Cerebellar nuclear complex (tissue), 1 donor: Measurements from ENCODE around the gene RNMT.
"Not testable (repeated sequence)": the region's sequence is repeated elsewhere in the genome, so short reads cannot be mapped to it uniquely, and the experiment has no call there.

Experiments
- DNase-seq, 2 experiments: peaks; one replicate each; lab custom pipeline; 2025; lab: John Stamatoyannopoulos, UW

Gene RNMT

DNA sequence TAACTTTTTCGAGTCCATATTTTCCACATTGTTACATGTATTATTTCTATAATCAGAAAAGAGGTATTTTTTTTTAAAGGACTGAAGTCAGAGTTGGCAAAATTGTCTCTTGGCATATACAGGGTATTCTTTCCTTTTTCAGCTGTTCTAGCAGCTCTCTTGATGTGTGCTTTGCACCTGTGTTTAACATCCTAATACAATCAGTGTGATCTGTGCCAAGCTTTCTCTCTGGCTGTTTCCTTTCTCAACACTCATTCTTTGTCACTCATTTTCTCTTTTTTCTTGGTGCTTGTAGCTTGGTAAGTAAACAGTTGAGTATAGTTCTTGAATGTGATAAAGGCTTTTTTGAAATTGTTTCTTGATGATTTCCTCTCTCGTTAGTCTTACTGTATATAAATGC, 9.2 kb downstream of the RNMT start:
- DNase-seq: no peak

DNA sequence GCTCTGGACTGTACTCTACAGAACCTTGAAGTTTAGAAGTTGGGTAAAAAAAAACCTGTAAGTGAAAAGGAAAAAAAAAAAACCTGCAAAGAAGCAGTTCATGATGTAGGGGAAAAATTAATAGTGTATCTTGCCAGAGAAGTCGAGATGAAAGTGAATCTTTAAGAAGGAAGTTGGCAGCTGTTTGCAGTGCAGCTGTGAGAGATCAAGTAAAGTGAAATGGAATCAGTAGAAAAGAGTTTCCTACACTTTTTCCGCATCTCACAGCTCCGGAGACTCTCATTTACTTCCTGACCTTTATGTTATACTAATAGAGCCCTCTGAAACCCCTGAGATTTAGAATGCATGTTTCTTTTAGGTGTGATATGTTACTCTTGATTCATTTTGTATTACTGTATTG, 19.2 kb downstream of the RNMT start:
- DNase-seq: no peak

DNA sequence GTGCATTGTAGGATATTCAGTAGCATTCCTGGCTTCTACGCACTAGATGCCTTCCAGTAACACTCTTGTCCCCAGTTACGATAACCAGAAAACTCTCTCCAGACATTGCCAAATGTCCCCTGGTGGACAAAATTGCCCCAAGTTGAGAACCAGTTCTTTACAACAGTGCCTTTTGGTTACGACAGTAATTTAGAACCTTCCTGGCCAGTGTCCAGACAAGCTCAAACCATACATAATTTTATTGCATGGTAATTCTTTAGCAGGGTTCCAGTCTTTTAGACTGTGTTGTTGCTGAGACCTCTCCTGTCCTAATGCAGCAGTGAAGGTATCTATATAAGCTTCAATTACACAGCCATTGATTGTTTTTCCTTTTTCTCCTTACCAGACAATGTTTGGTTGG, 20.2 kb downstream of the RNMT start:
- no peak for DNase-seq

DNA sequence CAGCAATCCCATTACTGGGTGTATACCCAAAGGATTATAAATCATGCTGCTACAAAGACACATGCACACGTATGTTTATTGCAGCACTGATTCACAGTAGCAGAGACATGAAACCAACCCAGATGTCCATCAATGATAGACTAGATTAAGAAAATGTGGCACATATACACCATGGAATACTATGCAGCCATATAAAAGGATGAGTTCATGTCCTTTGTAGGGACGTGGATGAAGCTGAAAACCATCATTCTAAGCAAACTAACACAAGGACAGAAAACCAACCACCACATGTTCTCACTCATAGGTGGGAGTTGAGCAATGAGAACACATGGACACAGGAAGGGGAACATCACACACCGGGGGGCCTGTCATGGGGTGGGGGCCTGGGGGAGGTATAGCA, 25.1 kb downstream of the RNMT start:
- not testable (repeated sequence) for DNase-seq

DNA sequence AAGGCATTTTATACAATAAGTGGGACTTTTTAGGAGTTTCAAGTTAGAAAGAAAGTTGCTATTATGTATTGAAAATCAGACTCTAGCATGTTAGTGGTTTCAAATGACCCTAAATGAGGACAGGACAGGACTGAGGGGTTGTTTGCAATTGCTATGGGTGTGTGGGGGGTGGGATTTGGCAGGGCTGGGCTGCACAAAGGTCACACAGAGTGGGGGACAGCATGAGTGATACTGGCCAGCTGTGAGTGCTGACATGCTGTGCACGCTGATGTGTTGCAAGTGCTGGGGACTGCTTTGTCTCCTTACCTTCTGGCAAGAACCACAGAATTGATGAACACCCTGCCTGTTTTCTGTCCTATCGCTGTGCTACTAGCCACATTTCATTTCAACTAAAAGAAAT, 29.8 kb downstream of the RNMT start:
- DNase-seq: no peak

DNA sequence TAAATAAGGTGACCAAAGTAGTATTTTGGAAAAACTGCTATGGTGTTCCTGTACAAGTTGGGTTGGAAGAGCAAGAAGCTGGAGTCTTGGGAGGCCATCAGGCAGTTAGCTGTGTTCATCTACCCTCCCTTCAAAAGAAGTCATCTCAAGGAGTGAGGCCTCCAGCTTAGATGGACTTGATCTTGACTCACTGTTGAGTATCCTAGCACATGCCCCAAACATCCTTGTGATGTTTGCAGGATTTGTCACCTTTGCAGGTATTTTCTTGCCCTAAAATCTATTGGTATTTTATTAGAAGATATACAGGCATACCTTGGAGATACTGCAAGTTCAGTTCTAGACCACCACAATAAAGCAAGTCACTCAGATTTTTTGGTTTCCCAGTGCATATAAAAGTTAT, 30.2 kb downstream of the RNMT start:
- DNase-seq: no peak

DNA sequence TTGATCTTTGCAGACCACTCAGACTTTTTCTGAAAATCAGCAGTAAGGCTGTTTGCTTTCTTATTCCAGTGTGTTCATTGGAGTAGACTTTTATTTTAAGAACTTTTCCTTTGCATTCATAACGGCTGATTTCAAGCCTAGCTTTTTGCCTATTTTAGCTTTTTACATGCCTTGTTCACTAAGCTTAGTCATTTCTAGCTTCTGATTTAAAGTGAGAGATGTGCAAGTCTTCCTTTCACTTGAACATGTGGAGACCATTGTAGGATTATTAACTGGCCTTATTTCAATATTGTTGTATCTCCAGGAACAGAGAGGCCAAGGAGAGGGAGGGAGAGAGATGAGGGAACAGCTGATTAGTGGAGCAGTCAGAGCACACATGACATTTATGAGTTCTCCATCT, 32.1 kb downstream of the RNMT start:
- no peak for DNase-seq

DNA sequence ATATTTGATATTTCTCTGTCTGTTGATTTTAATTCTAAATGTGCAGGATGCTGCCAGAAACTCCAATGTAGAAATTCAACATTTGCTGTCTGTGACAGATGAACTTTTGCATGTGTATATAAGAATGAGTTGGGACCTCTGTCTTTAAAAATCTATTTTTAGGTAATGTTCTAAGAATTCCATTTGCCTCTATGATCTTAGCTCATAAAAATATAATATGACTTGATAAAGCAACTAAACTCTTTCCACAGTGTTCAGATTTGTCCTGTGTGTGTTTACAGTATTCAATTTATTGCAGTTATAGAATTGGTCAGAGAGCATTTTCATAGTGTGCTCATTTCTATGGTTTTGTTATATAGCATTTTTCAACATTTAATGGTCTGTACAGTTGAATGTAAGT, 33.6 kb downstream of the RNMT start:
- no peak for DNase-seq

DNA sequence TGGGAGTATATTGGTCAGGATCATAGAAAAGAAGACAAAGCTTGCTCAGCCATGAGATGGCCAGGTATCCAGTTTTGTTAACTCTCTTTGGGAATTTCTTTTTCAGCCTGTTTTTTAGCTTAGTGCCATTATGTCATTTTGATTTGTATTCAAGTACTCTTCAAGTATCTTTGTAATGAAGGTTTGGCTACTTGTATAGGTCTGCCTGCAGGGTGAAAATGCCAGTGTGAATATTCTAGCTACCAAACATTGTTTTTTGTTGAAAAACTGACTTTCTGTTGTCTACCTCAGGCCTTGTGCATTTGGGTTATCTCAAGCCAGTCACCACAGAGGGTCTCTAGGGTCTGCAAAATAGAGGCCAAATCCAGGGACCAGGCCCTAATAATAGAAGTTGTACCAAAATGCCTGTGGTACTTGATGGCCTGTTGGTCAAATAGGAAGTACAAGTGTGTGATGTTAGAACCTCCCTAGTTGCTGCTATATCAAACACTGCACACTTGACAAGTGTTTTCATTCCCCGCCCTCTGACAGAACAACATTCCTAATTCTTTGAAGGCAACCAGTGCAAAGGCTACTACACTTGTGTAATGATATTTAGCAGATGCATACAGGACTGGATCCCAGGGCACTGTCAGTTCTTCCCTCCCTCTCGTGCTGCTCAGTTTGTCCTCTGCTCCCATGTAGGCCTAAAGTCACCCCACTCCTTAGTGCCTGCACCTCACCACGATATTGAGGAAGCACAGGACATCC, 36.4 kb downstream of the RNMT start:
- DNase-seq: no peak

DNA sequence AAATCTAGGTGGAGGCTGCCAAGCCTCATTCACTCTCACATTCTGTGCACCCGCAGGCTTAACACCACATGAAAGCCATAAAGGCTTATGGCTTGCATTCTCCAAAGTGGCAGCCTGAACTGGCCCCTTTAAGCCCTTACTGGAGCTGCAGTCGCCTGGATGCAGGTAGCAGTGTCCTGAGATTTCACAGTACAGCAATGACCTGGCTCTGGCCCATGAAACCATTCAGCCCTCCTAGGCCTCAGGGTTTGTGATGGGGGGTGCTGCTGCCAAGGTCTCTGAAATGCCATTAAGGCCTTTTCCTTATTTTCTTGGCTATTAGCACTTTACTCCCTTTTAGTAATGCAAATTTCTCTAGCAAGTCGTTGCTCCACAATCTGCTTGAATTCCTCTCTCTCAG, 48.6 kb downstream of the RNMT start:
- DNase-seq: no peak

DNA sequence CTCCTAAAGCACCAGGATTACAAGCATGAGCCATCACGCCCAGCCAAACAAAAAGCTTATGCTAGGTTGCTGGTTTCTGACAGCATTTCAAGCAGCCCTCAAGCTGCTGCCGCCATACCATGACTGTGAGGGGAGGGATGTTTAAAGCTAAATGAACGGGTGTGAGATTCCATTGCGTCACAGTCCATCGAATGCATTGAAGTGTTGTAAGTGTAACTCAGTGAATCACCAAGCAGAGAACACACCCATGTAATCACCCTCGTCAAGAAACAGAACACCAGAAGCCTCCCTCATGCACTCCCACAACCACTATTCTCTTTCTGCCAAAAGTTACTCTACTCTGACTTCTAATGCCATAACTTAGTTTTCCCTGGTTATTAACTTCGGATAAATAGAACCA, 64.7 kb downstream of the RNMT start:
- no peak for DNase-seq

DNA sequence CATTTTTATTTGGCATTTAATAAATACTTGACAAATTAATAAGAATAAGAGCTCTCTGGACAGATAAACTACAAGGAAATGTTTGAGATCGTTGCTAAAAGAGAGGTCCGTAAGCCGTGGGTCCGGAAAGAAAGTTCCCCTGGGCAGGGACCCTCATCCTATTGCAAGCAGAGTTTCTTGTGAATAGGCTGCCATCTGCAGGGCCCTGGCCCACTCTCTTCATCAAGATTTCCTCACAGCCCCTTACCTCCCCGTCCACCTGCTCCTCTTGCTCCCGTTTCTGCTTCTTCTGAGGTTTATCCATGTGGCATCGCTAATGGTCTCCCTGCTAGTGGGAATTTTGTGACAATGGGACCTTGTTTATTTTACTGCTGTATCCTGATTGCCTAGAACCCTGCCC, 67.3 kb downstream of the RNMT start:
- no peak for DNase-seq

DNA sequence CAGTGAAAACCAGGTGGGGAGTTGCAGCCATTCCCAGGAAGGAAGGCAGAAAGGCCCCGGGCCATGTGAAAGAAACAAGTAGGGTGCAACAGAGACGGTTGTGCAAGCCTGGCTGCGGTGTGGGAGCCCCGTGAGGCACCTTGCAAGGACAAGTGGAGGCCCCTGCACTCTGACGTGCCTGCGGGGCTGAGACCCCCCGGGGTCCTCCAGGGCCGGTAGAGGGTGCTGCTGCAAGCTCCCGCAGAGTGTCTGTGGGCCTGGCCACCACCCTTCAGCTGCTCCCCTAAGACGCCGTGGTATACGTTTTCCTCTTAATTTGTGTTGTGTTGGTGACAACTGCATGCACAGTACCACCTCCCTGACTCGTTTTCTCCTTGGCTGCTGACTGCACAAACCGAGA, 70.0 kb downstream of the RNMT start:
- no peak for DNase-seq

DNA sequence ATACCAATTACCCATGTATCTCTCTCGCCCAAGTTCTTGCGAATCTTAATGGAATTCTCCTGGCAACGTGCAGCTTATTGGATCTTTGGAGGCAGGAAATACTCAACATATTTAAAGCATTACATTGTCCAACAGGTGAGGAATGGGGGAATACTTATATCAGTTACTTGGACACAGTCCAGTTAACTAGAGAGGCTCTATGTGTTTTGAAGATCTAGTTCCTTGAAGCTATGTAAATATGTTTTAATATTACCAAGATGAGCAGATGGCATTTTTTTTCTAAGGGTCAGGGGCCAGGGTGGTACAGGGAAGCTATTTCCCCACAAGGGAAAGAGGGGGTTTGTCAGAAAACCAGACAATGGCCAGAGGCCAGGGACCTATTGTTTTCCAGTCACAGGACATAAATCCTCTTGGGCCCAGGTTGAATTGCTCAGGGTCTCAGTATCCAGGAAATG, 70.7 kb downstream of the RNMT start:
- DNase-seq: no peak

DNA sequence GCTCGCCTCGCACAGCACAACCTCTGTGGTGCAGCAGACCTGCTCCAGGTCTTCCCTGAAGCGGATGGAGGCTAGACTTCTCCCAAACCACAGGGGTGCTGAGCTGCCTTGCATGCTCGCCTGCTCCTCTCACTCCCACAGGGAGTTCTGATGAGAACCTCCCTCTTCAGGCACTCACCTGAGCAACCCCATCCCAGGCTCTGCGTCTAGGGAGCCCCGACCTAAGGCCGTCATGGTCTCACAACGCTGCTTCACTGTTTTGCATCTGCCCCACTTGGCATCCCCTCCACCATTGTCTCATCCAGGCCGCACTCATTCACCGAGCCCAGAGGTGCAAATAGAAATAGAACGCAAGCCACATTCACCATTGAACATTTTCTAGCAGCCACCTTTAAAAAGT, 72.9 kb downstream of the RNMT start:
- DNase-seq: no peak

DNA sequence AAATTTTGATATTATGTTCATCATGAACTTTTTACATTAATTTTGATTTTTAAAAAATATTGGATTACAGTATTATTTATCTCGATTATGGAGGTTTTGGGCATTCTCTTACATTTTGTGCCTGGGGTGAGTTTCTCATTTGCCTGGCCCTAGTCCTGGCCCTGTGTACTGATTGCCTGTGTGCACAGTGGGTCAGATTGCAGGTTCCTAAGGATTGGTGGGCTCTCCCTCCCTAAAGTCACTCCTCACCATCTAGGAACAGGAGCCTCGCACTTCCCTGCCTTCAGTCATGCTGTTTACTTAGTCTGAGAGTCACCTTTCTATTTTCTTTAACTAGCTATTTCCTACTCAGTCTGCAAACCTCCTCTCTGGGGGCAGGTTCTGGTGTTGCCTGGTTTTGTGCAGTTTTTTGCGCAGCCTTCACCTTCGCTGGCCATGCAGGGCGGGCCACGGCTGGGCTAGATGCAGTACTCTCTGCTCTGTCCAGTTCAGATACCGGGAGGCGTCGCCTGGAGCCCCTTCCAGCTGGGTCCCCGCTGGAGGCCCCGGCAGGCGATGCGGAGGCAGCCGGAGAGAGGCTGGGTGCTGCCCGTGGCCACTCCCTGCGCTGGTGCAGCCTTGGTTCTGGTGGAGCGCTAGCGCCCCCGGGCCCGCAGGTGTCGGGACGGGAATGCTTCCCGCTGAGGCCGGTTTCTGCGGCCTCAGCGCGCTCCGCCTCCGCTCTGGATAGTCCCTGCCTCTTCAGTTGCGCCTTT, 74.2 kb downstream of the RNMT start:
- DNase-seq: peak in 1 of 2 experiments; percentile 5

DNA sequence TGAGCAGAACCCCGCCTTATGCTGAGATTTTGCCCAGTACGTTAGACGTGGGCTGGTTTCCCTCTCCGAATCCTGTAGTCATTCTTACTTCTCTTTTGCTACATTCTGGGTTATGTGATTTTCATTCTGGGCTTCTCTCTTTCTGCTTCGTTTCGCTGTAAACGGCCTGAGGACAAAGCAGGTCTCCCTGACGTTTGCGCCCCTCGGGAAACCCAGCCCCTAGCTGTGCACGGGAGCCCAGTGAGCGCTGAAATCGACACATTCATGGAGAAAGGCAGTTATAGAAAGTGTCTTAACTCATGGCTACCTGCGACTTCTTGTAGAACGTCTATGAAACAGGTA, 74.8 kb downstream of the RNMT start:
- no peak for DNase-seq

DNA sequence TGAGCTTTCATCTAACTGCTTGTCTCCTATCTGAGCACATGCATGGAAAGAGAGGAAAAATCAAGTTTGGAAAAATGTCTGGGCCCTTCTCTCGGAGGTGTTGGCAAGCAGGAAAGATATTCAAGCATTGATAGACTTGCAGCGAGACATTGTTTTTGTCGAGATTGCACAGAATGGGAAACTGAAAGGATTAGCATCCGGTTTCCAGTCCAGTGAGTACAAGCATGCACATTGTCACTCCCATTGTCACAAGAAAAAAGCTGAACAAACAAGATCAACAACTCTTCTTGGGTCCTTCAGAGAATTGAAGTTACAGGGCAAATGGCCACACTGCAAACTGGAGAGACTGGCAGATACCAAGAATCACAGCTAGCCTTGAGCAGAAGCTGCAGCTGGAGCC, 77.8 kb downstream of the RNMT start:
- DNase-seq: no peak

DNA sequence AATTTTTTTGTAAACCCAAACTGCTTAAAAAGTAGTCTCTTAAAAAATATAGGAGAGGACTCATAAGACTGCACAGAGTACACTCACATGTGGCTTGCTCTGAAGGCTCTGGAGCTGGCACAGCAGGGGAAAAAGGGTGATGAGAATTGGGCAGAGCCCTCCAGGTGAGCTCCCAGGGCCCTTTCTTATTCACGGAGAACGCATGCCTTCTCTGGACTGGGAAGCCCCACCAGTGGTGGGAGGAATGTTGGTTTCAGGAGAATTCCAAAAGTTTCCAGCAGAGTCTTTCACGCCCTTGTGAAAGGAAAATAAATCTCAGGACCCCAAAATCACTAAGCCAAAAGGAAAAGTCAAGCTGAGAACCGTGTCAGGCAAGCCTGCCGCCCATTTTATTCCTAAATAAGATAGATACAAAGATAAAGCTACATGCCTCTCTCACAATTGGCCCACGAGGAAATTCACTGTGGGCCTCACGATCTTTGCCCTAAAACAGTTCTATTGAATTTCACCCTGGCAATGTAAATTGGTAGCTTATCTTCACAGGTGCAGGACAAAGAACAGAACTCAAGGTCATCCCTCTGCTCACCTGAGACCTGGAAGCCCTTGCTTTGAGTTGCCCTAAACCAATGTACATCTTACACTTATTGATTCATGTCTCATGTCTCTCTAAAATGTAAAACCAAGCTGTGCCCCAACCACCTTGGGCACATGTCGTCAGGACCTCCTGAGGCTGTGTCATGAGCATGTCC, 82.0 kb downstream of the RNMT start:
- DNase-seq: no peak

DNA sequence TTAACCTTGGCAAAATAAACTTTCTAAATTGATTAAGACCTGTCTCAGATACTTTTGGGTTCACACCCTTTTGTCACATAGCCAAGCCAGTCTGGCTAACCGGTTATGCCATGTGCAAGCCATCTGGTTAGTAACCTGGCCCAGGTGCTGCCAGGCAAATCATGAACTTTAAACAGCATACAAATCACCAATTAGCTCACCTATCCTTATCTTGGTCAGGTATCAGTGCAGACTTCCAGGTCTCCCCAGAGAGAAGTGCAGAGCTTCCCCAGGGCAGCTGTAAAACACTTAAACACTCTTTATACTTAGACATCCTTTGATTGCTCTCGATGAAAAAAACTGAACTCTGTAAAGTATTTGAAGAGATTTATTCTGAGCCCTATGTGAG, 82.6 kb downstream of the RNMT start:
- DNase-seq: no peak

DNA sequence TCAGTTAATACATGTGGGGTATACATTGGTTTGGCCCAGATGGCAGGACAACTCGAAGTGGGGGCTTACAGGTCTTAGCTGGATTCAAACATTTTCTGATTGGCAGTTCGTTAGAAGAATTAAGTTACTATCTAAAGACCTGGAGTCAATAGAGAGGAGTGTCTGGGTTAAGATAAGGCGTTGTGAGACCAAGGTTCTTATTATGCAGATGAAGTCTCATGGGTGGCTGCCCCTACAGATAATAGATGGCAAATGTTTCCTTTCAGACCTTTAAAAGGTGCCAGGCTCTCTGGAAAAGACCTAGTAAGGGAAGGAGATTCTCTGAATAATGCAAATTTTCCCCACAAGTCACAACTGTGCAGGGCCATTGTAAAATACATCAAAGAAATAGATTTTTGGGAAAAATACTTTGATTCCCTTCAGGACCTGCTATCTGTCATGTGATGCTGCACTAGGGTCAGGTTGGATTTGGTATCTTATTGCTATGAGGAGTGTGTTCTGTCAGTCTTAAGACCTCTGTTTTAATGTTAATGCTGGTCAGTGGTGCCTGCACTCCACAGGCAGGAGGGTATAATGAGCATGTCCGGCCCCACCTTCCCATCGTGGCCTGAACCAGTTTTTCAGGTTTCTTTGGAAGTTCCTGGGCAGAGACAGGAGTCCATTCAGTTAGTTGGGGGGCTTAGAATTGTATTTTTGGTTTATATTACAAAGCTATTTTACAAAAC, 83.2 kb downstream of the RNMT start:
- DNase-seq: no peak

DNA sequence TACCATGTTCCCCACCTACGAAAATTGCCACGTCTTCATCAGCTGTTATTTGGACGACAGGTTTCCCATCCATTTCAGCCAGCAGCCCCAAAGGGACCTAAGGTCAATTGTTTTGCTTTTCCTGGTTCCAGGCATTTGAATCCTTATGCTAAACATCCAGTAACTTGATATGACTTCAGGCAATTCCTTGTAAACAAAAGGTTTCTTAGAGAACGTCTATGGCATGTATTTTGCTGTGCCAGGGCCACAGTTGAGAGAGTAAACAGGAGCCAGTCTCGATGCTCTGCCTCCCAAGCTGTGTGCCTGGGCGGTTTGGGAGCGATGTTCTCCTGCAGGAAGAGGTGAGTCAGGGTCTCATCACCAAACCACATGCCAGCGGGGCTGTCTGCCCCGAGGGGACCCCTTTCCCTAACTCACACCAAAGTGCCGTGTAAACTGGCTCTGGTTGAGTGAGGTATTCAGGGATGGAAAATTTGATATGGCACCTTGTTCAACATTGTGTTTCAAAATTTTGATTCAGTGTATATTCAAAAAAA, 84.5 kb downstream of the RNMT start:
- no peak for DNase-seq
